HepG2 (cell line): ENCODE measurements around the gene RNU4-1. TPM values are rescaled to one million over a fixed set of nuclear protein-coding genes. Genes with fewer than 3 reads are reported as not detected.

Experiments
- ATAC-seq: fragments of 200-7000 bp; cut with Tn5 transposase; 3 replicates; pipeline ENCODE4 v1.9.1; 2020; ENCODE audit warnings: mild to moderate bottlenecking, moderate library complexity
- BruUV-seq: library from RNA; stranded (reverse); fragments of 400-500 nt; replicated peaks from 2 replicates; lab custom pipeline; 2021; lab: Mats Ljungman, UMichigan
- CTCF ChIA-PET: fragments of 300-600 bp; formaldehyde crosslinking; extraction: SDS; loops from one replicate; lab custom pipeline; 2021; ENCODE audit warnings: low total read pairs, inconsistent platforms, low intra/inter-chr PET ratio; lab: Yijun Ruan, JAX
- POLR2A ChIA-PET: fragments of 350-600 bp; sonication (Branson Sonifier 250); formaldehyde crosslinking; loops from one replicate; lab custom pipeline; 2020; ENCODE audit warnings: antibody characterized with exemption, inconsistent platforms; lab: Yijun Ruan, JAX
- DNase-seq: peaks from one replicate; pipeline ENCODE4 v3.0.0-alpha.2; 2015; ENCODE audit warnings: low spot score
- FAIRE-seq: peaks from 3 replicates; lab custom pipeline; 2011; peaks lifted over from hg19 to GRCh38; lab: Jason Lieb, UNC
- H2AFZ ChIP-seq: one replicate; pipeline ENCODE4 v1.6.1; 2011; ENCODE audit warnings: low read length, inconsistent platforms
- H3K27ac ChIP-seq: fragments of 300-600 bp; 3 replicates; pipeline ENCODE4 v1.8.0; 2011; ENCODE audit warnings: mixed run types, mild to moderate bottlenecking, mixed read lengths, low read length, inconsistent platforms; ENCODE audit not compliant: insufficient read depth; ENCODE audit errors: extremely low read length
- H3K27me3 ChIP-seq, 2 experiments: fragments of 200-600 bp in 1 of 2; 2 replicates in 1 of 2; 3 replicates in 1 of 2; pipeline versions ENCODE4 v1.6.0 to v1.8.0; 2011; ENCODE audit warnings: low read length in 2 of 2, mild to moderate bottlenecking in 2 of 2, moderate library complexity in 2 of 2, inconsistent platforms in 1 of 2; ENCODE audit not compliant: insufficient read depth in 2 of 2, control insufficient read depth in 1 of 2
- H3K36me3 ChIP-seq, 2 experiments: fragments of 200-600 bp in 1 of 2; replicated peaks in 1 of 2; 2 replicates in 1 of 2; 3 replicates in 1 of 2; pipeline versions ENCODE4 v1.5.1 to v1.8.0; 2011; ENCODE audit warnings: low read length in 2 of 2, inconsistent platforms in 1 of 2; ENCODE audit not compliant: insufficient read depth in 2 of 2, control insufficient read depth in 1 of 2
- H3K4me1 ChIP-seq: 2 replicates; pipeline ENCODE4 v1.5.1; 2012; ENCODE audit warnings: low read length, inconsistent platforms; ENCODE audit not compliant: insufficient read depth
- H3K4me2 ChIP-seq: 2 replicates; pipeline ENCODE4 v1.6.0; 2011; ENCODE audit warnings: low read depth, low read length, inconsistent platforms
- H3K4me3 ChIP-seq, 3 experiments: fragments of 200-600 bp in 1 of 3; sonication (generic), shearing (Covaris generic) in 1 of 3; replicated peaks in 1 of 3; 2 replicates each; pipeline ENCODE4 v1.5.1; 2011 to 2016; ENCODE audit warnings: low read length in 3 of 3, inconsistent platforms in 2 of 3, low read depth in 2 of 3, mild to moderate bottlenecking in 2 of 3, control low read depth in 1 of 3, mixed read lengths in 1 of 3; ENCODE audit not compliant: insufficient read depth in 1 of 3
- H3K79me2 ChIP-seq: one replicate; pipeline ENCODE4 v1.6.1; 2011; ENCODE audit warnings: low read length, inconsistent platforms; ENCODE audit not compliant: insufficient read depth
- H3K9ac ChIP-seq: 2 replicates; pipeline ENCODE4 v1.6.0; 2011; ENCODE audit warnings: mild to moderate bottlenecking, low read depth, low read length, inconsistent platforms; ENCODE audit not compliant: insufficient read depth
- H3K9me3 ChIP-seq: 2 replicates; pipeline ENCODE4 v1.5.1; 2012; ENCODE audit warnings: mild to moderate bottlenecking, low read length
- H4K20me1 ChIP-seq: 2 replicates; pipeline ENCODE4 v1.6.0; 2011; ENCODE audit warnings: inconsistent platforms, mild to moderate bottlenecking, low read length, moderate library complexity; ENCODE audit not compliant: insufficient read depth
- CREB1 ChIP-seq, 2 experiments: fragments of 450-650 bp in 1 of 2; IDR thresholded peaks; 2 replicates each; pipeline ENCODE4 v1.6.1; 2016 to 2017; ENCODE audit warnings: control low read depth in 1 of 2, mild to moderate bottlenecking in 1 of 2, missing compliant biosample characterization in 1 of 2, missing genetic modification characterization in 1 of 2
- ELF1 ChIP-seq: sonication (generic); formaldehyde crosslinking; IDR thresholded peaks from 2 replicates; pipeline ENCODE4 v1.4.0; 2020; ENCODE audit warnings: missing genetic modification reagents
- FOSL2 ChIP-seq: sonication (generic); formaldehyde crosslinking; IDR thresholded peaks from 2 replicates; pipeline ENCODE4 v1.4.0; 2020; ENCODE audit warnings: missing genetic modification reagents
- HOXA7 ChIP-seq: sonication (generic); formaldehyde crosslinking; IDR thresholded peaks from 2 replicates; pipeline ENCODE4 v1.8.1; 2022; ENCODE audit warnings: mild to moderate bottlenecking, missing genetic modification reagents, moderate library complexity
- NCOA1 ChIP-seq: sonication (generic); formaldehyde crosslinking; IDR thresholded peaks from 2 replicates; pipeline ENCODE4 v1.9.0; 2021; ENCODE audit warnings: missing genetic modification reagents
- NR1H2 ChIP-seq: sonication (generic); formaldehyde crosslinking; IDR thresholded peaks from 2 replicates; pipeline ENCODE4 v1.8.1; 2022; ENCODE audit warnings: low read depth, missing genetic modification reagents, borderline replicate concordance
- RBM39 ChIP-seq: fragments of 200-400 bp; formaldehyde crosslinking; IDR thresholded peaks from one replicate; pipeline ENCODE4 v1.6.1; 2018; ENCODE audit warnings: antibody characterized with exemption, mild to moderate bottlenecking, low read depth, low read length; ENCODE audit not compliant: poor library complexity, severe bottlenecking
- RXRB ChIP-seq: IDR thresholded peaks from 2 replicates; pipeline ENCODE4 v1.6.1; 2016; ENCODE audit warnings: borderline replicate concordance, missing genetic modification reagents, missing compliant biosample characterization
- ZBTB25 ChIP-seq: IDR thresholded peaks from 2 replicates; pipeline ENCODE4 v1.6.1; 2018; ENCODE audit warnings: missing genetic modification reagents
- ZNF441 ChIP-seq: sonication (generic); formaldehyde crosslinking; IDR thresholded peaks from 2 replicates; pipeline ENCODE4 v1.7.0; 2021; ENCODE audit warnings: missing genetic modification reagents, borderline replicate concordance
- WGBS: methylation state at CpG from one replicate; pipeline ENCODE4 v1.1.6; 2017; ENCODE audit warnings: low lambda C conversion rate; 5-methylcytosine and 5-hydroxymethylcytosine counted together
- in situ Hi-C: cut with HindIII; loops from 2 replicates; pipeline ENCODE4 v1.10.0; 2017; ENCODE audit warnings: low pct_unique_long_range_greater_than_20kb; ENCODE audit not compliant: extremely low pct_ligation_motif_present
- intact Hi-C: fragments of 100-400 bp; cut with micrococcal nuclease; formaldehyde crosslinking; loops from one replicate; pipeline ENCODE4 v1.10.0; 2022; ENCODE audit not compliant: unreplicated experiment
- polyA plus RNA-seq, 8 experiments: library from polyadenylated mRNA; depleted of rRNA in 3 of 8; stranded (reverse) in 7 of 8; unstranded in 1 of 8; fragments of >200 nt; fragmentation: Illumina TruSeq in 4 of 8; extraction: Trizol in 4 of 8; gene quantifications; 2 replicates each; pipeline versions ENCODE4 v1.2.1 to v1.2.3, GENCODE V29; 2011 to 2016; ENCODE audit warnings: low read depth in 4 of 8, missing spikeins in 1 of 8, mixed read lengths in 1 of 8; ENCODE audit not compliant: insufficient read depth in 1 of 8
- total RNA-seq, 5 experiments: library from RNA; depleted of rRNA; stranded (reverse); fragments of >200 nt; fragmentation: Illumina TruSeq; extraction: Trizol; gene quantifications; 2 replicates each; pipeline ENCODE4 v1.2.3, GENCODE V29; 2016; ENCODE audit warnings: low read depth in 1 of 5
- TF ChIP-seq, protein P1 (sequence below): sonication (generic); formaldehyde crosslinking; IDR thresholded peaks from 2 replicates; pipeline ENCODE4 v1.4.0; 2020; ENCODE audit warnings: mild to moderate bottlenecking, missing genetic modification reagents

The RNU4-1 gene
- total and polyA plus RNA-seq, 2 of the 13 experiments (the other 11 are each of a cell fraction or from before 2014, with no cell fraction given) = 7,407 TPM; not detected in 1

DNA sequence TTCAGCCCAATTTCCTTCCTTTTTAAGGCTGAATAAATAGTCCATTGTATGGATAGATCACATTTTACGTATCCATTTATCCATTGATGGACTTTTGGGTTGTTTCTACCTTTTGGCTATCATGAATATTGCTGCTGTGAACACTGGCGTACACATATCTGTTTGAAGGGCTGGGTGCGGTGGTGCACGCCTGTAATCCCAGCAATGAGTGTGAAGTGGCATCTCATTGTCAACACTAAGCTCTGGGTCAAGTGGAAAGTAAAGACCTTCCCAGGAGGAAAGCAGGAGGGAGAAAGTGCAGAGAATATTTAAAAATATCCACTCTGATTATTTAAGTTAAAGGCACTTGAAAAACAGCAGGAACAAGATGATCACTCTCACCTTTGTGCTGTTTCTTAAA, 46.2 kb upstream of the RNU4-1 start:
- H3K27ac ChIP-seq = no peak overlapping the region
- no peak overlapping the region for H3K4me2 ChIP-seq
- no peak overlapping the region for H3K9ac ChIP-seq
- H4K20me1 ChIP-seq = no peaks in the 10 kb centered on the region
- H3K4me1 ChIP-seq = peaks cover 32% of the 10 kb centered on the region
- H3K27me3 ChIP-seq = no peaks in the 10 kb centered on the region
- no peak overlapping the region for H2AFZ ChIP-seq
- BruUV-seq = no TSS peak
- H3K36me3 ChIP-seq = no peaks in the 10 kb centered on the region
- in situ Hi-C loops = no loop called here
- intact Hi-C loops = no loop called here
- DNase-seq (no peak), FAIRE-seq (no peak), ATAC-seq (no peak)
- H3K9me3 ChIP-seq = peaks cover 24% of the 10 kb centered on the region
- WGBS = 57% methylated on average over 4 of the region's 4 CpGs
- TF ChIP-seq HOXA7 (CRISPR knock-in tag) (no peak), NR1H2 (CRISPR knock-in tag) (no peak), ELF1 (no peak), RXRB (CRISPR knock-in tag) (no peak), FOSL2 (CRISPR knock-in tag) (no peak), ZBTB25 (CRISPR knock-in tag) (no peak), ZNF441 (CRISPR knock-in tag) (no peak), RBM39 (no peak), CREB1 (IDR thresholded peaks at IDR 0.05) (no peak), CREB1 (CRISPR knock-in tag; IDR thresholded peaks at IDR 0.05) (no peak), NCOA1 (CRISPR knock-in tag) (no peak)
- TF ChIP-seq, protein P1, sequence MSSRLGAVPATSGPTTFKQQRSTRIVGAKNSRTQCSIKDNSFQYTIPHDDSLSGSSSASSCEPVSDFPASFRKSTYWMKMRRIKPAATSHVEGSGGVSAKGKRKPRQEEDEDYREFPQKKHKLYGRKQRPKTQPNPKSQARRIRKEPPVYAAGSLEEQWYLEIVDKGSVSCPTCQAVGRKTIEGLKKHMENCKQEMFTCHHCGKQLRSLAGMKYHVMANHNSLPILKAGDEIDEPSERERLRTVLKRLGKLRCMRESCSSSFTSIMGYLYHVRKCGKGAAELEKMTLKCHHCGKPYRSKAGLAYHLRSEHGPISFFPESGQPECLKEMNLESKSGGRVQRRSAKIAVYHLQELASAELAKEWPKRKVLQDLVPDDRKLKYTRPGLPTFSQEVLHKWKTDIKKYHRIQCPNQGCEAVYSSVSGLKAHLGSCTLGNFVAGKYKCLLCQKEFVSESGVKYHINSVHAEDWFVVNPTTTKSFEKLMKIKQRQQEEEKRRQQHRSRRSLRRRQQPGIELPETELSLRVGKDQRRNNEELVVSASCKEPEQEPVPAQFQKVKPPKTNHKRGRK (CRISPR knock-in tag) = no peak
- ChIA-PET POLR2A (no interaction called here), CTCF (no interaction called here)
- H3K4me3 ChIP-seq = no peak overlapping the region
- no peaks in the 10 kb centered on the region for H3K79me2 ChIP-seq
